ENCODE data around the gene SLC26A4. TPM values are rescaled to one million over a fixed set of nuclear protein-coding genes. Genes with fewer than 3 reads are reported as not detected.

Gene SLC26A4
- total and polyA plus RNA-seq, 4 donors, result 0.28 to 8.7 (median 3.7) TPM

- Histone ChIP-seq H3K36me3 (ENCODE audit: control insufficient read depth in 4 of 4, insufficient read depth in 4 of 4, low read length in 4 of 4) (no peaks in the 10 kb centered on the region), H3K27ac (ENCODE audit: low read depth in 1 of 2, low read length in 1 of 2) (no peak overlapping the region), H3K4me1 (ENCODE audit: control insufficient read depth in 5 of 5, insufficient read depth in 5 of 5, low read length in 5 of 5) (peaks cover 0 to 18% (median 3%) of the 10 kb centered on the region in 5 donors), H3K9ac (ENCODE audit: insufficient read depth in 1 of 2, low read length in 2 of 2) (no peak overlapping the region), H3K9me3 (ENCODE audit: control insufficient read depth in 4 of 4, insufficient read depth in 3 of 4, low read length in 3 of 4) (peaks cover 0 to 2% (median 0%) of the 10 kb centered on the region in 4 donors), H3K27me3 (ENCODE audit: control insufficient read depth in 3 of 3, insufficient read depth in 3 of 3, low read length in 2 of 3) (peaks cover 0 to 22% (median 17%) of the 10 kb centered on the region in 3 donors), H3K4me3 (no peak overlapping the region)
- ATAC-seq (ENCODE audit: insufficient read depth, low FRiP score) (no peak), DNase-seq (peak; percentile 79 to 96 (median 93))
- WGBS, 2 donors, result 62 to 71% methylated on average over 9 of the region's 9 CpGs
- TF ChIP-seq CTCF (IDR thresholded peaks at IDR 0.05; ENCODE audit: control extremely low read depth, extremely low read depth), result no peak
These were observed 16.2 kb upstream of the SLC26A4 start for GRCh38 chr7:107644309-107644974.

GRCh38 chr7:107652642-107653041, 8.0 kb upstream of the SLC26A4 start:
- Histone ChIP-seq H3K9ac (ENCODE audit: insufficient read depth in 1 of 2, low read length in 2 of 2) (no peak overlapping the region), H3K27ac (ENCODE audit: low read depth in 1 of 2, low read length in 1 of 2) (no peak overlapping the region), H3K36me3 (ENCODE audit: control insufficient read depth in 4 of 4, insufficient read depth in 4 of 4, low read length in 4 of 4) (no peaks in the 10 kb centered on the region), H3K27me3 (ENCODE audit: control insufficient read depth in 3 of 3, insufficient read depth in 3 of 3, low read length in 2 of 3) (peaks cover 0 to 16% (median 15%) of the 10 kb centered on the region in 3 donors), H3K9me3 (ENCODE audit: control insufficient read depth in 4 of 4, insufficient read depth in 3 of 4, low read length in 3 of 4) (no peaks in the 10 kb centered on the region), H3K4me1 (ENCODE audit: control insufficient read depth in 5 of 5, insufficient read depth in 5 of 5, low read length in 5 of 5) (no peaks in the 10 kb centered on the region), H3K4me3 (no peak overlapping the region)
- no peak for ATAC-seq (ENCODE audit: insufficient read depth, low FRiP score)
- no peak for TF ChIP-seq CTCF (IDR thresholded peaks at IDR 0.05; ENCODE audit: control extremely low read depth, extremely low read depth)
- WGBS, 2 donors, result 96 to 99% methylated on average over 5 of the region's 5 CpGs
- no peak for DNase-seq

GRCh38 chr7:107658467-107658866, 2.2 kb upstream of the SLC26A4 start:
- peaks cover 0 to 16% (median 5%) of the 10 kb centered on the region in 5 donors for H3K4me1 ChIP-seq (ENCODE audit: control insufficient read depth in 5 of 5, insufficient read depth in 5 of 5, low read length in 5 of 5)
- no peak overlapping the region for H3K9ac ChIP-seq (ENCODE audit: insufficient read depth in 1 of 2, low read length in 2 of 2)
- no peaks in the 10 kb centered on the region for H3K9me3 ChIP-seq (ENCODE audit: control insufficient read depth in 4 of 4, insufficient read depth in 3 of 4, low read length in 3 of 4)
- TF ChIP-seq CTCF (IDR thresholded peaks at IDR 0.05; ENCODE audit: control extremely low read depth, extremely low read depth), result no peak
- H3K27ac ChIP-seq (ENCODE audit: low read depth in 1 of 2, low read length in 1 of 2), result no peak overlapping the region
- no peaks in the 10 kb centered on the region for H3K36me3 ChIP-seq (ENCODE audit: control insufficient read depth in 4 of 4, insufficient read depth in 4 of 4, low read length in 4 of 4)
- DNase-seq, result no peak
- H3K4me3 ChIP-seq, result no peak overlapping the region
- no peak for ATAC-seq (ENCODE audit: insufficient read depth, low FRiP score)
- peaks cover 0 to 70% (median 70%) of the 10 kb centered on the region in 3 donors for H3K27me3 ChIP-seq (ENCODE audit: control insufficient read depth in 3 of 3, insufficient read depth in 3 of 3, low read length in 2 of 3)
